Measurements from ENCODE around the gene FAM229B.

- no peak for TF ChIP-seq CTCF (IDR thresholded peaks at IDR 0.05; ENCODE audit: borderline replicate concordance, extremely low read depth, low read length, poor library complexity, severe bottlenecking)
- no peak for TF ChIP-seq EZH2 (IDR thresholded peaks at IDR 0.05; ENCODE audit: borderline replicate concordance, low read depth, low read length, severe bottlenecking)
Observed at GRCh38 chr6:112038756-112039430, 48.5 kb upstream of the FAM229B start.

Data from DND-41 (cell line).